Mucosa of descending colon (tissue), 3 donors: ENCODE measurements around the gene SEPTIN6. TPM values are rescaled to one million over a fixed set of nuclear protein-coding genes. Genes with fewer than 3 reads are reported as not detected.

Experiments used
- ATAC-seq: fragments of 200-7000 bp; cut with Tn5 transposase; one replicate; pipeline ENCODE4 v1.9.1; 2020; ENCODE audit warnings: mild to moderate bottlenecking, moderate library complexity
- DNase-seq, 3 donors: peaks; one replicate each; pipeline ENCODE4 v3.0.0-alpha.2; 2020
- H3K36me3 ChIP-seq: fragments of 200-600 bp; one replicate; pipeline ENCODE4 v1.8.0; 2021; ENCODE audit warnings: low read depth, mild to moderate bottlenecking
- H3K4me1 ChIP-seq: fragments of 200-600 bp; one replicate; pipeline ENCODE4 v1.8.0; 2021; ENCODE audit warnings: low read depth, mild to moderate bottlenecking
- H3K4me3 ChIP-seq: fragments of 200-600 bp; one replicate; pipeline ENCODE4 v1.8.0; 2021; ENCODE audit warnings: mild to moderate bottlenecking
- H3K9me3 ChIP-seq: fragments of 200-600 bp; one replicate; pipeline ENCODE4 v1.8.0; 2021; ENCODE audit warnings: mild to moderate bottlenecking
- CTCF ChIP-seq: fragments of 200-600 bp; IDR thresholded peaks from one replicate; pipeline ENCODE4 v1.8.0; 2022; ENCODE audit warnings: antibody characterized with exemption, mild to moderate bottlenecking
- intact Hi-C, 2 donors: fragments of 100-400 bp; cut with DNase I in 1 of 2; cut with micrococcal nuclease in 1 of 2; formaldehyde crosslinking; loops; one replicate each; pipeline versions ENCODE4 v1.11.0 to v1.11.1; 2022; cut with DNase I, micrococcal nuclease
- total RNA-seq, 3 donors: library from RNA; stranded (reverse); fragmentation: NEBNext Ultra II Directional in 2 of 3; extraction: Animal tissue kit (Norgen Biotek cat#: 25700) in 2 of 3; gene quantifications; one replicate each; pipeline versions ENCODE4 v1.2.1 to v1.2.4, GENCODE V29; 2021 to 2023
- donor health status: DM: no; HTN: no; CAD: no; lungs with moderate emphysema.
- donor health status: DM: no; HTN: no; CAD: no.
- donor health status: DM: no; HTN: yes; CAD: no.

Gene SEPTIN6
- total RNA-seq, 3 donors from 2014 or later = 10.6 to 58.1 (median 14.5) TPM

- Histone ChIP-seq H3K36me3 (no peaks in the 10 kb centered on the region), H3K9me3 (no peaks in the 10 kb centered on the region), H3K4me3 (no peak overlapping the region), H3K4me1 (no peaks in the 10 kb centered on the region)
- peak in 2 of 3 donors; percentile 33 to 71 for DNase-seq
- intact Hi-C loops = no loop called here
- peak; percentile 62 for ATAC-seq
- TF ChIP-seq CTCF = peak; percentile 15
Observed at GRCh38 chrX:119729408-119730201, 36.6 kb upstream of the SEPTIN6 start.

GRCh38 chrX:119728487-119728886 lies 35.5 kb upstream of the SEPTIN6 start:
- DNase-seq = peak in 2 of 3 donors; percentile 8 to 20
- H3K9me3 ChIP-seq = no peaks in the 10 kb centered on the region
- intact Hi-C loops = no loop called here
- no peak overlapping the region for H3K4me3 ChIP-seq
- H3K36me3 ChIP-seq = no peaks in the 10 kb centered on the region
- H3K4me1 ChIP-seq = no peaks in the 10 kb centered on the region
- ATAC-seq = peak; percentile 15
- no peak for TF ChIP-seq CTCF

GRCh38 chrX:119726900-119727555 lies 34.1 kb upstream of the SEPTIN6 start:
- ATAC-seq = peak; percentile 37
- intact Hi-C loops = no loop called here

GRCh38 chrX:119721926-119722325 lies 29.0 kb upstream of the SEPTIN6 start:
- H3K4me3 ChIP-seq = no peak overlapping the region
- intact Hi-C loops = no loop called here
- DNase-seq (no peak), ATAC-seq (no peak)
- no peak for TF ChIP-seq CTCF
- no peaks in the 10 kb centered on the region for H3K4me1 ChIP-seq
- no peaks in the 10 kb centered on the region for H3K9me3 ChIP-seq
- no peaks in the 10 kb centered on the region for H3K36me3 ChIP-seq

More at GRCh38 chrX:119726900-119727555, 34.1 kb upstream of the SEPTIN6 start:
- Histone ChIP-seq H3K9me3 (no peaks in the 10 kb centered on the region), H3K36me3 (no peaks in the 10 kb centered on the region), H3K4me1 (no peaks in the 10 kb centered on the region), H3K4me3 (no peak overlapping the region)
- no peak for TF ChIP-seq CTCF
- no peak for DNase-seq

GRCh38 chrX:119721487-119721886 lies 28.5 kb upstream of the SEPTIN6 start:
- intact Hi-C loops = no loop called here
- no peaks in the 10 kb centered on the region for H3K9me3 ChIP-seq
- no peaks in the 10 kb centered on the region for H3K36me3 ChIP-seq
- H3K4me1 ChIP-seq = no peaks in the 10 kb centered on the region
- TF ChIP-seq CTCF = no peak
- no peak for ATAC-seq
- H3K4me3 ChIP-seq = no peak overlapping the region
- no peak for DNase-seq
